ENCODE results near the gene PPP2CA. TPM values are rescaled to one million over a fixed set of nuclear protein-coding genes. Genes with fewer than 3 reads are reported as not detected.

PPP2CA gene
- total RNA-seq, 2 experiments from 2014 or later, result 188 to 195 TPM

DNA sequence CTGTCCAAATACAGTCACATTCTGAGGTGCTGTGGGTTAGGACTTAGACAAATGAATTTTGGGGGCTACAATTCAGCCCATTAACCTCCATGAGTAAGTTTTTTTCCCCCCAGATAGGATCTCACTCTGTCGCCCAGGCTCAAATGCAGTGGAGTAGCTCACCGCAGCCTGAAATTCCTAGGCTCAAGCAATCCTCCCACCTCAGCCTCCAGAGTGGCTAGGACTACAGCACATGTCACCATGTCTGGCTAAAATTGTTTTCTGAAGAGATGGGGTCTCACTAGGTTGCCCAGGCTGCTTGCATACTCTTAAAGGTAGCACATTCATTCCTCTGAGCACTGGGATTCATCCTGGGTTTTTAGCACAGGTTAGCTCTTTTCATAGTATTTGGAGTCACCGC, 22.2 kb downstream of the PPP2CA start:
- H3K4me1 Mint-ChIP-seq (ENCODE audit: low read depth), result peaks cover 27% of the 10 kb centered on the region
- TF ChIP-seq, protein P1, sequence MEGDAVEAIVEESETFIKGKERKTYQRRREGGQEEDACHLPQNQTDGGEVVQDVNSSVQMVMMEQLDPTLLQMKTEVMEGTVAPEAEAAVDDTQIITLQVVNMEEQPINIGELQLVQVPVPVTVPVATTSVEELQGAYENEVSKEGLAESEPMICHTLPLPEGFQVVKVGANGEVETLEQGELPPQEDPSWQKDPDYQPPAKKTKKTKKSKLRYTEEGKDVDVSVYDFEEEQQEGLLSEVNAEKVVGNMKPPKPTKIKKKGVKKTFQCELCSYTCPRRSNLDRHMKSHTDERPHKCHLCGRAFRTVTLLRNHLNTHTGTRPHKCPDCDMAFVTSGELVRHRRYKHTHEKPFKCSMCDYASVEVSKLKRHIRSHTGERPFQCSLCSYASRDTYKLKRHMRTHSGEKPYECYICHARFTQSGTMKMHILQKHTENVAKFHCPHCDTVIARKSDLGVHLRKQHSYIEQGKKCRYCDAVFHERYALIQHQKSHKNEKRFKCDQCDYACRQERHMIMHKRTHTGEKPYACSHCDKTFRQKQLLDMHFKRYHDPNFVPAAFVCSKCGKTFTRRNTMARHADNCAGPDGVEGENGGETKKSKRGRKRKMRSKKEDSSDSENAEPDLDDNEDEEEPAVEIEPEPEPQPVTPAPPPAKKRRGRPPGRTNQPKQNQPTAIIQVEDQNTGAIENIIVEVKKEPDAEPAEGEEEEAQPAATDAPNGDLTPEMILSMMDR (IDR thresholded peaks at IDR 0.05), result no peak
- H3K27ac ChIP-seq (ENCODE audit: low read depth in 1 of 2, low read length in 2 of 2), result no peak overlapping the region
- H3K36me3 Mint-ChIP-seq (ENCODE audit: low read depth), result peaks cover 87% of the 10 kb centered on the region
- peaks cover 73% of the 10 kb centered on the region for H3K36me3 ChIP-seq (ENCODE audit: insufficient read depth, low read length)
- ChIA-PET POLR2A (interaction anchor here (0.6 to 0.9 kb wide), 2 partner anchors 10 to 18 kb away, joined by 3 read pairs; no protein-coding TSS in a partner anchor), CTCF (no interaction called here)
- peak overlapping the region; percentile 21 for H3K27ac Mint-ChIP-seq
- peaks cover 5% of the 10 kb centered on the region for H3K4me1 ChIP-seq (ENCODE audit: insufficient read depth, low read length)
- ATAC-seq (ENCODE audit: poor library complexity), result no peak
- H3K27me3 ChIP-seq (ENCODE audit: control insufficient read depth in 1 of 2, insufficient read depth in 2 of 2, low read length in 2 of 2), result no peaks in the 10 kb centered on the region
- no peak overlapping the region for H3K4me3 Mint-ChIP-seq
- DNase-seq, result no peak
- H3K9me3 Mint-ChIP-seq, result no peaks in the 10 kb centered on the region
- intact Hi-C loops (cut with DNase I, micrococcal nuclease), result no loop called here
- no peaks in the 10 kb centered on the region for H3K27me3 Mint-ChIP-seq
- no peak overlapping the region for H3K4me3 ChIP-seq (ENCODE audit: low read length)
- H3K9me3 ChIP-seq (ENCODE audit: control insufficient read depth in 1 of 2, insufficient read depth in 1 of 2, low read length in 2 of 2), result no peaks in the 10 kb centered on the region

DNA sequence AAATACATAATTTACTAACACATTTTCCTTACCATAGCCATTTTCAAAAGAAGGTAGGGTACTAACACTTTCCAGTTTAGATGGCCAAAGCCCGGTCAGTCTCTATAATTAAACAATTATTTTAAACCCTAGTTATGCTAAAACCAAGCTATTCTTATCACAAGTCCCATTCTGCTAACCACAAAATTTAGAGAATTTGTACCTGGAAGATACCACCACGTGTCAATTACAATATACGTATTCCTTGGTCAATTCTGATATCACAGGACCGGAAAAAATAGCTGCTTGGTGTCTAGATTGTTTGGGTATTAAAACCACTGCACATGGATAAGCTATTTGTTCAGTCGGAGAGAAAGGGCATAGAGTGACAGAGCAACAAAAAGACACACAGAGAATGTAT, 30.2 kb downstream of the PPP2CA start:
- H3K27ac ChIP-seq (ENCODE audit: low read depth in 1 of 2, low read length in 2 of 2), result no peak overlapping the region
- no peaks in the 10 kb centered on the region for H3K9me3 Mint-ChIP-seq
- intact Hi-C loops (cut with DNase I, micrococcal nuclease), result no loop called here

DNA sequence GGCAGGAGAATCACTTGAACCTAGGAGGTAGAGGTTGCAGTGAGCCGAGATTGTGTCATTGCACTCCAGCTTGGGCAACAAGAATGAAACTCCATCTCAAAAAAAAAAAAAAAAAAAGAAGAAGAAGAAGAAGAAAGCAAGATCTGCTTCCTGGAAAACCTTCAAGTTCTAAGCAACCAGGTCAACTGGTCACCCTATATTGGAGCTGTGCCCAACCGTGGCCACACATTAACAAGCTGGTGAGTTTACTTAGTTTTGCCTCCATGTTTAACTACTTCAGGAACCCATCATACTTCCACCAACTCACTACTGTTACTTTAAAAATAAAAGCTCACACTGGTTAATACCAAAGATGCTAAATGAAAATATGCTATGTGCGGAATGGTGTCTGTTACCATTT, 36.8 kb downstream of the PPP2CA start:
- H3K27me3 Mint-ChIP-seq, result no peaks in the 10 kb centered on the region
- H3K27ac Mint-ChIP-seq, result no peak overlapping the region
- no peak for DNase-seq
- ChIA-PET CTCF (interaction anchor here (1.0 to 3.5 kb wide), 2 partner anchors 24 to 100 kb away, joined by 4 to 18 read pairs; no protein-coding TSS in a partner anchor), POLR2A (interaction anchor here (0.7 to 2.1 kb wide), 4 partner anchors 12 to 36 kb away, joined by 3 to 7 read pairs (median 4); partner anchors contain the start of gene SKP1)
- no peaks in the 10 kb centered on the region for H3K9me3 ChIP-seq (ENCODE audit: control insufficient read depth in 1 of 2, insufficient read depth in 1 of 2, low read length in 2 of 2)
- H3K4me1 Mint-ChIP-seq (ENCODE audit: low read depth), result no peaks in the 10 kb centered on the region
- H3K4me1 ChIP-seq (ENCODE audit: insufficient read depth, low read length), result peaks cover 5% of the 10 kb centered on the region
- no peaks in the 10 kb centered on the region for H3K36me3 ChIP-seq (ENCODE audit: insufficient read depth, low read length)
- H3K4me3 ChIP-seq (ENCODE audit: low read length), result no peak overlapping the region
- no peak for ATAC-seq (ENCODE audit: poor library complexity)
- intact Hi-C loops (cut with DNase I, micrococcal nuclease), result loop anchor here in 1 of 2 experiments (10.0 kb wide), 1 partner anchor 186 kb away; the partner anchor contains the start of gene UBE2B
- no peaks in the 10 kb centered on the region for H3K27me3 ChIP-seq (ENCODE audit: control insufficient read depth in 1 of 2, insufficient read depth in 2 of 2, low read length in 2 of 2)
- TF ChIP-seq, protein P1 (IDR thresholded peaks at IDR 0.05), result no peak
- no peak overlapping the region for H3K4me3 Mint-ChIP-seq
- H3K9me3 Mint-ChIP-seq, result no peaks in the 10 kb centered on the region
- no peak overlapping the region for H3K27ac ChIP-seq (ENCODE audit: low read depth in 1 of 2, low read length in 2 of 2)
- H3K36me3 Mint-ChIP-seq (ENCODE audit: low read depth), result no peaks in the 10 kb centered on the region

More for the DNA sequence above, 30.2 kb downstream of the PPP2CA start:
- no peak overlapping the region for H3K4me3 ChIP-seq (ENCODE audit: low read length)
- H3K9me3 ChIP-seq (ENCODE audit: control insufficient read depth in 1 of 2, insufficient read depth in 1 of 2, low read length in 2 of 2), result no peaks in the 10 kb centered on the region
- ATAC-seq (ENCODE audit: poor library complexity), result no peak
- no peaks in the 10 kb centered on the region for H3K27me3 Mint-ChIP-seq
- TF ChIP-seq, protein P1 (IDR thresholded peaks at IDR 0.05), result no peak
- no peak overlapping the region for H3K27ac Mint-ChIP-seq
- no peaks in the 10 kb centered on the region for H3K4me1 Mint-ChIP-seq (ENCODE audit: low read depth)
- H3K36me3 Mint-ChIP-seq (ENCODE audit: low read depth), result peaks cover 62% of the 10 kb centered on the region
- CTCF ChIA-PET, result interaction anchor here (2.4 kb wide), 1 partner anchor 10 kb away, joined by 5 read pairs; no protein-coding TSS in a partner anchor
- POLR2A ChIA-PET, result no interaction called here
- no peak overlapping the region for H3K4me3 Mint-ChIP-seq
- H3K36me3 ChIP-seq (ENCODE audit: insufficient read depth, low read length), result peaks cover 52% of the 10 kb centered on the region
- no peaks in the 10 kb centered on the region for H3K4me1 ChIP-seq (ENCODE audit: insufficient read depth, low read length)
- no peaks in the 10 kb centered on the region for H3K27me3 ChIP-seq (ENCODE audit: control insufficient read depth in 1 of 2, insufficient read depth in 2 of 2, low read length in 2 of 2)
- DNase-seq, result no peak

Data from CD4-positive, alpha-beta T cell (primary cell).